Epidermal melanocyte (primary cell): ENCODE measurements around the gene STMN3.
"Not testable (repeated sequence)": the region's sequence is repeated elsewhere in the genome, so short reads cannot be mapped to it uniquely, and the experiment has no call there.

Source experiments
- DNase-seq: peaks from one replicate; pipeline ENCODE4 v3.0.0; 2011; ENCODE audit warnings: low spot score; ENCODE audit not compliant: insufficient read length

STMN3 gene

GRCh38 chr20:63617876-63618265, 35.4 kb downstream of the STMN3 start:
- no peak for DNase-seq

GRCh38 chr20:63617092-63617875, 35.9 kb downstream of the STMN3 start:
- DNase-seq: peak; percentile 9

GRCh38 chr20:63613863-63614594, 39.2 kb downstream of the STMN3 start:
- not testable (repeated sequence) for DNase-seq

GRCh38 chr20:63612276-63612931, 40.8 kb downstream of the STMN3 start:
- DNase-seq: no peak

GRCh38 chr20:63611646-63612045, 41.6 kb downstream of the STMN3 start:
- DNase-seq: no peak

- DNase-seq: no peak
Observed at GRCh38 chr20:63610581-63611435, 42.4 kb downstream of the STMN3 start.

GRCh38 chr20:63606686-63607085, 46.5 kb downstream of the STMN3 start:
- no peak for DNase-seq

GRCh38 chr20:63602321-63602720, 50.9 kb downstream of the STMN3 start:
- DNase-seq: no peak

- not testable (repeated sequence) for DNase-seq
Observed at GRCh38 chr20:63601679-63602078, 51.5 kb downstream of the STMN3 start.

- DNase-seq: no peak
Observed at GRCh38 chr20:63599396-63600050, 53.7 kb downstream of the STMN3 start.

- no peak for DNase-seq
Observed at GRCh38 chr20:63598479-63599395, 54.5 kb downstream of the STMN3 start.

GRCh38 chr20:63597651-63598478, 55.4 kb downstream of the STMN3 start:
- no peak for DNase-seq

GRCh38 chr20:63596423-63596822, 56.8 kb downstream of the STMN3 start:
- DNase-seq: no peak

- DNase-seq: no peak
Observed at GRCh38 chr20:63595416-63596127, 57.7 kb downstream of the STMN3 start.

GRCh38 chr20:63594043-63594561, 59.1 kb downstream of the STMN3 start:
- DNase-seq: peak; percentile 57

GRCh38 chr20:63592661-63593060, 60.6 kb downstream of the STMN3 start:
- DNase-seq: no peak

GRCh38 chr20:63591786-63592355, 61.4 kb downstream of the STMN3 start:
- no peak for DNase-seq

- no peak for DNase-seq
Observed at GRCh38 chr20:63591147-63591533, 62.1 kb downstream of the STMN3 start.
